ENCODE data around the gene GLRX5. TPM values are rescaled to one million over a fixed set of nuclear protein-coding genes. Genes with fewer than 3 reads are reported as not detected.

GLRX5 gene
- total RNA-seq, 2 experiments from 2014 or later = 34.2 to 34.6 TPM

DNA sequence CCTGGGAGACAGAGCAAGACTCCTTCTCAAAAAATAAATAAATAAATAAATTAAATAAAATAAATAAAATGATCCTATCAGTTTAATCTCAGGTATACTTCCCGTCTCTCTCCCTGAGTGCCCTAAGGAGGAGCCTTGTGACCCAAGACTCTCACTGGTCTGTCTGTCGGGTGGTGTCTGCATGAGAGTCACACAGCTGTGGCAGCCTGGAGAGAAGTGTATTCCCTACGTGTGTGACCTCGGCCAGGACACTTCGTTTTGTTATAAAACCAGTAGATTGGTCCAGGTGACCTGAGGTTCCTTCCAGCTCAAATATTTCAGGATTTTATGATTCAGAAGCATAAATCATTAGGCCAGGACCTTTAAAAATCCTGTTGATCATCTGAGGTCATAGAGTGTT, 23.2 kb upstream of the GLRX5 start:
- DNase-seq = no peak
- H3K36me3 Mint-ChIP-seq (ENCODE audit: low read depth) = peaks cover 7% of the 10 kb centered on the region
- no peak overlapping the region for H3K27ac Mint-ChIP-seq

DNA sequence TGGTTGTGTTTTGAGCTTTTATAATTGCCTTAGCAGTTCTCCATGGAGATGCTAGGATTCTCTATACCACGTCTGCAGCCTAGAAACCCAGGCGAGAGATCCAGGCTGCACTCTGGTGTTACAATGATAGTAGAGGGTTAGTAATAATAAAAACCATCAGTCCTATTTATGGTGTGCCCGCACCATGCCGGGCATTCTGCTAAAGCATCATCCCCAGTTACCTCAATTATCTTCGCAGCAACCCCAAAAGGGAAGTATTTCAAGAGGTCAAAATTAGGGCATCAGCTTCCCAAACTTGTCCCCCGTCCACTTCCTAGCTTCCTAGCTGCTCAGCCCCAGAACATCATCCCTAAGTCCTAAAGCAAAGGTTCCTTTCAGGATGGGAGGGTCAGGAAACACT, 21.6 kb upstream of the GLRX5 start:
- no peaks in the 10 kb centered on the region for H3K27me3 Mint-ChIP-seq (ENCODE audit: low read depth)
- H3K9me3 Mint-ChIP-seq = no peaks in the 10 kb centered on the region
- H3K27ac Mint-ChIP-seq = no peak overlapping the region
- H3K36me3 Mint-ChIP-seq (ENCODE audit: low read depth) = peaks cover 4% of the 10 kb centered on the region
- intact Hi-C loops (cut with micrococcal nuclease) = no loop called here
- no peak for DNase-seq
- CTCF ChIA-PET = interaction anchor here (1.7 to 4.3 kb wide), 3 partner anchors 9 to 71 kb away, joined by 4 to 29 read pairs (median 16); no protein-coding TSS in a partner anchor
- H3K4me1 Mint-ChIP-seq (ENCODE audit: low read depth) = peaks cover 53% of the 10 kb centered on the region
- no peak overlapping the region for H3K4me3 Mint-ChIP-seq

More for the DNA sequence above, 23.2 kb upstream of the GLRX5 start:
- no peak overlapping the region for H3K4me3 Mint-ChIP-seq
- H3K4me1 Mint-ChIP-seq (ENCODE audit: low read depth) = peaks cover 52% of the 10 kb centered on the region
- no peaks in the 10 kb centered on the region for H3K9me3 Mint-ChIP-seq
- H3K27me3 Mint-ChIP-seq (ENCODE audit: low read depth) = no peaks in the 10 kb centered on the region
- intact Hi-C loops (cut with micrococcal nuclease) = no loop called here
- CTCF ChIA-PET = interaction anchor here (1.1 to 1.7 kb wide), 2 partner anchors 8 to 69 kb away, joined by 3 to 4 read pairs; no protein-coding TSS in a partner anchor

DNA sequence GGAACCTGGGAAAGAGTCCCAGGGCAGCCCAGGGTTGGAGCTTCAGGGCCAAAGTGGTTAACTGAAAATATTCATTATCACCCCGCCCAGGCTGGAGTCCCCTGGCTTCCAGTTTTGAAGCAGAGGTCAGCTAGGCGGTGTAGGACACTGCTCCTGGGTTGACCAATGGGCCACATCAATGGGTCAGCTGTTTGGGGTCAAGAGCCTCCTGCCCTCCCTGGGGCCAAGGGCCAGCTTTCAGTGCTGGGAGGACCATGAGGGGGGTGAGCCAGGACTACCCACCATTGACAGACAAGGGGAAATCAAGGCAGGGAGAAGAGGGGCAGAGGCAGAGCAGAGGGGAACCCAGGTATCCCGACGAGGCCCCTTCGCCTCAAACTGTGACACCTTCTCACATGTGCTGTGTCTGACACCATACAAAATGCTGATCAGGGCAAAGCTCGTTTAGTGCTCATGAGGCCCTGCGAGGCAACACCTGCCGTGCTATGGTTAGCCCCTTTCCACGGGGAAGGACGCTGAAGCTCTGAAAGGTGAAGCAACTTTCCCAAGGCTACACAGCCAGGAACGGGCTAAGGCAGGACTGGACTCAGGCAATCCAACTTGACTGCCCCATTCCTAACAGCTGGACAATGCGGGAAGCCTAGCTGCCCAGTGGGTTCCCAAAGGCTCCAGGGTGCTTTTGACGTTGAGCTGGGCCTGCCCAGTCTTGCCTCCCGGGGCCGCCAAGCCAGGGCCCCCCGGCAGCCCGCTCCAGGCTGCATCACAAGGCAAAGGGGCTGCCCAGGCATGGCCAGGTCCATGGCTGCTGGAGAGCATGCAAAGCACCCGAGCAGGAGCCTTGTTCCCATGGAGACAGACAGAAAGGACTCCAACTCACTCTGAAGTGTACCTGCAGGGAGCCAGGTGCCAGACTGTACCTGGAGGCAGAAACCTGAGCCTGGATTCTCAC, 20.4 kb upstream of the GLRX5 start:
- peaks cover 59% of the 10 kb centered on the region for H3K4me1 Mint-ChIP-seq (ENCODE audit: low read depth)
- intact Hi-C loops (cut with micrococcal nuclease) = loop anchor here (5.0 kb wide), 1 partner anchor 32 kb away; no protein-coding TSS in a partner anchor
- no peaks in the 10 kb centered on the region for H3K9me3 Mint-ChIP-seq
- H3K4me3 Mint-ChIP-seq = peak overlapping the region; percentile 80
- DNase-seq = no peak
- H3K27me3 Mint-ChIP-seq (ENCODE audit: low read depth) = no peaks in the 10 kb centered on the region
- peaks cover 4% of the 10 kb centered on the region for H3K36me3 Mint-ChIP-seq (ENCODE audit: low read depth)
- H3K27ac Mint-ChIP-seq = peak overlapping the region; percentile 59
- CTCF ChIA-PET = interaction anchor here (0.8 to 4.3 kb wide), 7 partner anchors 10 to 72 kb away, joined by 3 to 29 read pairs (median 4); no protein-coding TSS in a partner anchor

DNA sequence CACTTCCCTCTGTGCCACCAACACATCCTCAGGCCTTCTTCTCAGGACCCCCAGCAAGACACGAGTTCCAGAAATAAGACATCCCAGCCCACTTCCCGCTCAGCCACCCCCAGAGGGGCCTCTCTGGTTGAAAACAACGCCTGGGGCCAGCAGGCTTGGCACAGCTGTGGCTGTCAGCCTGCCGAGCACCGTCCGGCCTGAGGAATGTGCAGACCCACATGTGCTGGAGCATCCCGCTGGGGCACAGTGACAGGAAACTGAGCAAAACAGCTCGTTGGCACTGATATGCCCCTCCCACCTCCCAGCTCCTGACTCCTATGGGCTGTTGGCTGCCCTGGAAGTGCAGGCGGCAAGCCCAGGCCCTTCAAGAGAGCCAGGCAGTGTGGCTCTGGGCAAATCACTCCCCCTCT, 19.8 kb upstream of the GLRX5 start:
- Mint-ChIP-seq H3K36me3 (ENCODE audit: low read depth) (peaks cover 4% of the 10 kb centered on the region), H3K27ac (peak overlapping the region; percentile 59), H3K9me3 (no peaks in the 10 kb centered on the region), H3K4me3 (peak overlapping the region; percentile 80), H3K4me1 (ENCODE audit: low read depth) (peaks cover 60% of the 10 kb centered on the region), H3K27me3 (ENCODE audit: low read depth) (no peaks in the 10 kb centered on the region)
- intact Hi-C loops (cut with micrococcal nuclease) = loop anchor here (5.0 kb wide), 1 partner anchor 33 kb away; no protein-coding TSS in a partner anchor
- peak; percentile 31 for DNase-seq
- CTCF ChIA-PET = interaction anchor here (0.9 to 4.3 kb wide), 7 partner anchors 12 to 73 kb away, joined by 3 to 29 read pairs (median 4); no protein-coding TSS in a partner anchor

DNA sequence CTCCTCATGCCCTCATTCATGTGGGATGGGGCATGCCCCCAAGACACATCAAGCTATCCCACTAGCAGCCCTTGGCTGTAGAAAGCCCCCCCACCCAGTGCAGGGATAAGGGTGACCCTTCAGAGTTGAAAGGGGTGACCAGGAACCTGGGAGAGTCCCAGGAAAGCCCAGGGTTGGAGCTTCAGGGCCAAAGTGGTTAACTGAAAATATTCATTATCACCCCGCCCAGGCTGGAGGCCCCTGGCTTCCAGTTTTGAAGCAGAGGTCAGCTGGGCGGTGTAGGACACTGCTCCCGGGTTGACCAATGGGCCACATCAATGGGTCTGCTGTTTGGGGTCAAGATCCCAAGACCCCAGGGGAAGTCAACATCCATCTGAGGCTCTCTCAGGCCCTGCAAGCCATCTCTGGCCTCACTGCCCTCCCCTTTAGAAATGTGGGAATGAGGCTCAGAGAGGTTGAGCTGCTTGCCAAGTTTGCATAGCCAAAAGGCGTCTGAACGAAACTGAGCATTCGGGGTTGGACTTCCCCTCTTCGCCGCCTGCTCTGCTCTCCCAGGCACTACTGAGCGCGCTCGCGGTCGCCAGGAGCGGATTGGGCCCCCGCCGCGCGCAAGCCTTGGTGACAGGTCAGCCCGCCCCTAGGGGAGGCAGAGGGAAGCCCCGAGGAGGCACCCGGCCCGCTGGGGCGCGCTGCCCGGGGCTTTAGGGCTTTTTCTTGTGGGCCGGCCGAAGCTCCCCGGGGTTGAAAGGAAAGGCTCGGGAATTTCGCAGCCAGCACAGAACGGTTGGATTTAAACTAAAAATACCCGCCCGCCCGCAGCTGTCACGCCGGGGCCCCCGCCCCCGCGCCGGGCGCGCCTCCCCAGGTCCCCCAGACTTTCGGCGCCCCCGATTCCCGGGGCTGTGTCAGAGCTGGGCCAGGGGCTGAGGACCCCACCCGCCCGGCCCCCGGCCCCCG, 19.0 kb upstream of the GLRX5 start:
- no peaks in the 10 kb centered on the region for H3K27me3 Mint-ChIP-seq (ENCODE audit: low read depth)
- peak overlapping the region; percentile 79 for H3K27ac Mint-ChIP-seq
- peak overlapping the region; percentile 80 for H3K4me3 Mint-ChIP-seq
- H3K4me1 Mint-ChIP-seq (ENCODE audit: low read depth) = peaks cover 61% of the 10 kb centered on the region
- DNase-seq = peak; percentile 93
- CTCF ChIA-PET = interaction anchor here (0.9 to 4.3 kb wide), 8 partner anchors 10 to 74 kb away, joined by 3 to 29 read pairs (median 4); no protein-coding TSS in a partner anchor
- peaks cover 2% of the 10 kb centered on the region for H3K36me3 Mint-ChIP-seq (ENCODE audit: low read depth)
- intact Hi-C loops (cut with micrococcal nuclease) = loop anchor here (1.0 to 5.0 kb wide), 3 partner anchors 8 to 34 kb away; no protein-coding TSS in a partner anchor
- no peaks in the 10 kb centered on the region for H3K9me3 Mint-ChIP-seq

DNA sequence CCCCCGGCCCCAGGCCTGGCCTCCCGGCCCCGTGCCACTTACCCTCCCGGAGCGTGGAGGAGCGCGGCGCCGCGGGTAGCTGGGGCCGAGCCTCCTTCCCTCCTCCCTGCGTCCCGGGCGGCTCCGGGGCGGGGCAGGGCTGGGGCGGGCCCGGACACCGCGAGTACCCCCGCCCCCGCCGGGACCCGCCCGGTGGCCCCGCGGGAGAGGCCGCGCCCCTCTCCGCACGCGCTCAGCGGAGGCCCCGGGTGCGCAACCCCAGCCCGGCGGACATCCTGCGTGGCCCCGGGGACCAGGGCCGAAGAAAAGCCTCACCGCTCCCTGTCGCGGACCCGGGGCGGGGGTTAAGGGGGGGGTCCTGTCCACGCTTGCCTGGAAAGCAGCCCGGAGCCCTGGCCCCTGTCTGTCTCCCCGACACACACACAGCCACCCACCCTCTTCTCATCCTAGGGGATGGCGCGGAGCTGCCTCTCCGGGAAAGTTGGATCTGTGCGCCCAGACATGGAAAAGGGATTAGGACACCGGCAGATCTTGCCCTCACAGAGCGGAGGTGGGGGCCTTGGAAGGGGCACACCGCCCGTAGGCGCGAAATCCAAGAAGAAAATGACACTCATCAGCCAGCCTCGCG, 18.2 kb upstream of the GLRX5 start, which contains the start of gene SYNE3:
Gene SYNE3, minus strand, starts transcription at position 97 of the 628 bp plus-strand sequence. CDS start 40,829 bp downstream, outside the sequence.
- Mint-ChIP-seq H3K4me1 (ENCODE audit: low read depth) (peaks cover 62% of the 10 kb centered on the region), H3K36me3 (ENCODE audit: low read depth) (peaks cover 2% of the 10 kb centered on the region), H3K27me3 (ENCODE audit: low read depth) (no peaks in the 10 kb centered on the region), H3K27ac (peak within 1 kb of the TSS; percentile 79), H3K9me3 (no peaks in the 10 kb centered on the region), H3K4me3 (peak within 1 kb of the TSS; percentile 80)
- CTCF ChIA-PET = interaction anchor here (1.1 to 4.3 kb wide), 5 partner anchors 11 to 75 kb away, joined by 4 to 29 read pairs (median 11); no protein-coding TSS in a partner anchor
- intact Hi-C loops (cut with micrococcal nuclease) = loop anchor here (1.0 to 5.0 kb wide), 3 partner anchors 8 to 34 kb away; no protein-coding TSS in a partner anchor
- DNase-seq = peak; percentile 50

DNA sequence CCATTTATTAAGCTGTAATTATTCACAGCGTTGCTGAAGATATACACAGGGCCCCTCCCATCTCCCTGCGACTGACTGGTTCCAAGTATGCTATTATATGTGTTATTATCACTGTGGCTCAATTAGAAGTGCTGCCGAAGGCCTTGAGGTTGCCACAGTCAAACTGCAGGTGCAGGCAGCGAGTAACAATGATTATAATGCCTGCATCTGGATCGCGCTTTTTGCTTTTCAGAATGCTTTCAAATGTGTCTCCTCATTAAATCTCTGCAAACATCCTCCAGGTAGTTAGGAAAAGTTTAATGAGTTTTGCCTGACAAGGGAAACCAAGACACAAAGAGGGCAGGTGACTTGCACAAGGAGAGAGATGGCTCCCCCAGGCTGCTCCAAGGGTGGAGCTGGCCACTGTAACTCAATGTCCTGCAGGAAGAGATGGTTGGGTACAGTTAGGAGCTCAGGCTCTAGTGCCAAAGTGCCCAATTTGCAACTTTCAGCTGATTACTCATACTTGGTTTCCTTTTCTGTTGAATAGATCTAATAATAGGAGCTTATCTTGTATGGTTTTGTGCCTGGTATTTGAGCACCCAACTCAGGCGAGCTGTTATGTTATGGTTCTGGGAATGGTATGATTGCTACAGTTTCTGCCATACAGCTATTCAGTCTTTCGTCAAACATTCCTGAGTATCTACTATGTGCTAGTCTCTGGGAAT, 16.7 kb upstream of the GLRX5 start:
- H3K27me3 Mint-ChIP-seq (ENCODE audit: low read depth) = no peaks in the 10 kb centered on the region
- no peak overlapping the region for H3K4me3 Mint-ChIP-seq
- CTCF ChIA-PET = interaction anchor here (0.7 to 1.9 kb wide), 13 partner anchors 9 to 424 kb away, joined by 3 to 18 read pairs (median 4); no protein-coding TSS in a partner anchor
- peaks cover 71% of the 10 kb centered on the region for H3K4me1 Mint-ChIP-seq (ENCODE audit: low read depth)
- peak overlapping the region; percentile 47 for H3K27ac Mint-ChIP-seq
- DNase-seq = no peak
- intact Hi-C loops (cut with micrococcal nuclease) = loop anchor here (5.0 kb wide), 1 partner anchor 36 kb away; no protein-coding TSS in a partner anchor
- H3K36me3 Mint-ChIP-seq (ENCODE audit: low read depth) = peaks cover 4% of the 10 kb centered on the region
- H3K9me3 Mint-ChIP-seq = no peaks in the 10 kb centered on the region

DNA sequence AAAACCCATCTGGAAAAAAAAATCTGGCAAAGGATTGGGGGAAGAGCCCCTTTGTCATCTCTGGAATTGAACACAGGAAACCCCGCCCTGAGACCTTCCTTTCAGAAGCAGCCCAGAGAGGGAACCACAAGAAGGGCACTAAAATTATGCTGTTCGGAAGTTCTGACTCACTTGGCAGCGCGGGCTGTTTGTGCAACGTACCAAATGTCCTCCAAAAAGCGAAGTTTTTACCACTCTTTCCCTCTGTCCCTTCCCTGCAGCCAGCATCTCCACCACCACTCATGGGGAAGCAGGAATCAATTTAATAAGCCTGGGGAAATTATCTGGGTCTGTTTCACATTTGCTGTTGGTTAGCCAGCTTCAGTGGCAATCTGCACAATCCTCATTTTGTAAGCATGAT, 15.2 kb upstream of the GLRX5 start:
- H3K27ac Mint-ChIP-seq = peak overlapping the region; percentile 54
- intact Hi-C loops (cut with micrococcal nuclease) = loop anchor here (1.0 to 5.0 kb wide), 5 partner anchors 15 to 1562 kb away; partner anchors contain the start of gene VRK1
- no peaks in the 10 kb centered on the region for H3K27me3 Mint-ChIP-seq (ENCODE audit: low read depth)
- peak overlapping the region; percentile 14 for H3K4me3 Mint-ChIP-seq
- H3K9me3 Mint-ChIP-seq = no peaks in the 10 kb centered on the region
- peak; percentile 89 for DNase-seq
- H3K36me3 Mint-ChIP-seq (ENCODE audit: low read depth) = peaks cover 4% of the 10 kb centered on the region
- CTCF ChIA-PET = interaction anchor here (1.0 to 1.9 kb wide), 3 partner anchors 12 to 77 kb away, joined by 3 to 8 read pairs (median 4); no protein-coding TSS in a partner anchor
- peaks cover 80% of the 10 kb centered on the region for H3K4me1 Mint-ChIP-seq (ENCODE audit: low read depth)

DNA sequence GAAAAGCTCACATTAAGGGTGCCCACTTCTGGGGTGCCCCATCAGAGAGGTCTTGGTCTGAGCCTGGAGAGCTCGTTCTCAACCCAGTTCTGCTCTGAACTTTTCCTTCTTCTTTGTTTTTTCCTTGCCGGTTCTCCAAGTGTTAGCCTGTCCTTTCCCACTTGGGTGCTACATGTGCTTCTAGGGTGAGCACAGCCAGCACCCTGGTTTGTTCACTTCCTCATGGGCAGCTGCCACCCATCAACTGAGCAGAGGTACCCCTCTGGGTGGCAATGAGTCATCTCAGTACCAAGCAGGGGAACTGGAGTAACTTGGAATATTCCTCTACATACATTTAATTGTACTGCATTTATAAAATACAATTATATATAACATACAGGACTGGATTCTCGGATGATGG, 14.5 kb upstream of the GLRX5 start:
- Mint-ChIP-seq H3K27ac (no peak overlapping the region), H3K4me3 (peak overlapping the region; percentile 39), H3K9me3 (no peaks in the 10 kb centered on the region), H3K4me1 (ENCODE audit: low read depth) (peaks cover 80% of the 10 kb centered on the region), H3K27me3 (ENCODE audit: low read depth) (no peaks in the 10 kb centered on the region), H3K36me3 (ENCODE audit: low read depth) (peaks cover 2% of the 10 kb centered on the region)
- intact Hi-C loops (cut with micrococcal nuclease) = loop anchor here (5.0 kb wide), 2 partner anchors 1277 to 1563 kb away; partner anchors contain the start of gene VRK1
- peak; percentile 19 for DNase-seq
- CTCF ChIA-PET = interaction anchor here (1.0 kb wide), 1 partner anchor 78 kb away, joined by 3 read pairs; no protein-coding TSS in a partner anchor

DNA sequence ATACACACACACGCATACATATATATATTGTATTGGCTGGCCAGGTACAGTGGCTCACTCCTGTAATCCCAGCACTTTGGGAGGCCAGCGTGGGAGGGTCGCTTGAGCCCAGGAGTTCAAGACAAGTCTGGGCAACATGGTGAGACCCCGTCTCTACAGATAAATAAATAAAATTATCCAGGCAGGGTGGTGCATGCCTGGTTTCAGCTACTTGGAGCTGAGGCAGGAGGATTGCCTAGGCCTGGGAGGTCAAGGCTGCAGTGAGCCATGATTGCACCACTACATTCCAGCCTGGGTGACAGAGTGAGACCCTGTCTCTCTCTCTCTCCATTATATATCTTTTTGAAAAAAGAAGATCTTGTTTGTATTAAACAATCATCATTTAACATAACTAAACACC, 13.8 kb upstream of the GLRX5 start:
- no peak for DNase-seq
- intact Hi-C loops (cut with micrococcal nuclease) = loop anchor here (5.0 kb wide), 2 partner anchors 1276 to 1564 kb away; partner anchors contain the start of gene VRK1
- Mint-ChIP-seq H3K27me3 (ENCODE audit: low read depth) (no peaks in the 10 kb centered on the region), H3K4me1 (ENCODE audit: low read depth) (peaks cover 83% of the 10 kb centered on the region), H3K27ac (no peak overlapping the region), H3K36me3 (ENCODE audit: low read depth) (peaks cover 2% of the 10 kb centered on the region), H3K4me3 (no peak overlapping the region), H3K9me3 (no peaks in the 10 kb centered on the region)
- CTCF ChIA-PET = no interaction called here
